ENCODE data around the gene DUS2. TPM values are rescaled to one million over a fixed set of nuclear protein-coding genes. Genes with fewer than 3 reads are reported as not detected.

The DUS2 gene
- total RNA-seq, 1 experiment from 2014 or later = 12.1 TPM

- Histone ChIP-seq H3K4me1 (ENCODE audit: control insufficient read depth, insufficient read depth, low read length) (no peaks in the 10 kb centered on the region; the same call in 1 of the 2 replicates), H3K36me3 (ENCODE audit: control insufficient read depth, insufficient read depth, low read length) (no peaks in the 10 kb centered on the region), H3K27me3 (ENCODE audit: control insufficient read depth, insufficient read depth, low read length) (no peaks in the 10 kb centered on the region), H3K4me3 (ENCODE audit: low read depth in 2 of 2, low read length in 2 of 2) (no peak overlapping the region), H3K9me3 (ENCODE audit: control insufficient read depth, insufficient read depth, low read depth, low read length) (no peaks in the 10 kb centered on the region), H3K27ac (ENCODE audit: low read length) (no peak overlapping the region)
- in situ Hi-C loops (cut with HindIII; ENCODE audit: low pct_unique_long_range_greater_than_20kb, low sequenced_read_pairs) = no loop called here
- no TSS peak for BruUV-seq (replicated peaks)
- intact Hi-C loops (cut with micrococcal nuclease; ENCODE audit: unreplicated experiment) = no loop called here
- TF ChIP-seq CTCF (IDR thresholded peaks at IDR 0.05) (no peak), POLR2AphosphoS5 (IDR thresholded peaks at IDR 0.05; ENCODE audit: low read depth, low read length) (no peak), TCF7L2 (IDR thresholded peaks at IDR 0.05; ENCODE audit: low read depth, low read length) (no peak)
- POLR2A ChIA-PET = no interaction called here
- CTCF ChIA-PET = no interaction called here
- DNase-seq (ENCODE audit: low read depth, low spot score) = no peak
- no peak for ATAC-seq
Measured at GRCh38 chr16:68128577-68129305, 105.7 kb downstream of the DUS2 start.

Other genes with a start within 250 kb of the DUS2 start
- 13.4 TPM for gene RANBP10, start 216.7 kb upstream of the DUS2 start, total RNA-seq (2021; ENCODE audit: unreplicated experiment)
- 1.6 TPM for gene TSNAXIP1, start 216.4 kb upstream of the DUS2 start, total RNA-seq (2021; ENCODE audit: unreplicated experiment)
- 27.3 TPM for gene THAP11, start 181.0 kb upstream of the DUS2 start, total RNA-seq (2021; ENCODE audit: unreplicated experiment)
- 119 TPM for gene NUTF2, start 176.4 kb upstream of the DUS2 start, total RNA-seq (2021; ENCODE audit: unreplicated experiment)
- 43.4 TPM for gene CENPT, start 175.6 kb upstream of the DUS2 start, total RNA-seq (2021; ENCODE audit: unreplicated experiment)
- gene EDC4, start 150.2 kb upstream of the DUS2 start, total RNA-seq (2021; ENCODE audit: unreplicated experiment) = 85.3 TPM
- gene NRN1L, start 138.4 kb upstream of the DUS2 start, total RNA-seq (2021; ENCODE audit: unreplicated experiment) = 1.1 TPM
- 17.8 TPM for gene PSKH1, start 130.0 kb upstream of the DUS2 start, total RNA-seq (2021; ENCODE audit: unreplicated experiment)
- gene CTRL, start 91.4 kb upstream of the DUS2 start, total RNA-seq (2021; ENCODE audit: unreplicated experiment) = 2.0 TPM
- gene PSMB10, start 86.4 kb upstream of the DUS2 start, total RNA-seq (2021; ENCODE audit: unreplicated experiment) = 47.7 TPM
- 14.0 TPM for gene LCAT, start 79.2 kb upstream of the DUS2 start, total RNA-seq (2021; ENCODE audit: unreplicated experiment)
- gene SLC12A4, start 54.6 kb upstream of the DUS2 start, total RNA-seq (2021; ENCODE audit: unreplicated experiment) = 31.8 TPM
- not detected for gene DPEP3, start 42.8 kb upstream of the DUS2 start, total RNA-seq (2021; ENCODE audit: unreplicated experiment)
- gene DPEP2, start 23.8 kb upstream of the DUS2 start, total RNA-seq (2021; ENCODE audit: unreplicated experiment) = not detected
- not detected for gene DPEP2NB, start 7.4 kb upstream of the DUS2 start, total RNA-seq (2021; ENCODE audit: unreplicated experiment)
- 8.4 TPM for gene DDX28, start 52 bp upstream of the DUS2 start, total RNA-seq (2021; ENCODE audit: unreplicated experiment)
- 24.8 TPM for gene NFATC3, start 62.1 kb downstream of the DUS2 start, total RNA-seq (2021; ENCODE audit: unreplicated experiment)
- 27.0 TPM for gene ESRP2, start 212.8 kb downstream of the DUS2 start, total RNA-seq (2021; ENCODE audit: unreplicated experiment)
- gene PLA2G15, start 222.1 kb downstream of the DUS2 start, total RNA-seq (2021; ENCODE audit: unreplicated experiment) = 14.3 TPM
- gene SLC7A6, start 241.2 kb downstream of the DUS2 start, total RNA-seq (2021; ENCODE audit: unreplicated experiment) = 58.9 TPM

All from Panc1 (cell line).